ENCODE data around the gene SUPT7L.
"Not testable (repeated sequence)": the region's sequence is repeated elsewhere in the genome, so short reads cannot be mapped to it uniquely, and the experiment has no call there.

Gene SUPT7L

DNA sequence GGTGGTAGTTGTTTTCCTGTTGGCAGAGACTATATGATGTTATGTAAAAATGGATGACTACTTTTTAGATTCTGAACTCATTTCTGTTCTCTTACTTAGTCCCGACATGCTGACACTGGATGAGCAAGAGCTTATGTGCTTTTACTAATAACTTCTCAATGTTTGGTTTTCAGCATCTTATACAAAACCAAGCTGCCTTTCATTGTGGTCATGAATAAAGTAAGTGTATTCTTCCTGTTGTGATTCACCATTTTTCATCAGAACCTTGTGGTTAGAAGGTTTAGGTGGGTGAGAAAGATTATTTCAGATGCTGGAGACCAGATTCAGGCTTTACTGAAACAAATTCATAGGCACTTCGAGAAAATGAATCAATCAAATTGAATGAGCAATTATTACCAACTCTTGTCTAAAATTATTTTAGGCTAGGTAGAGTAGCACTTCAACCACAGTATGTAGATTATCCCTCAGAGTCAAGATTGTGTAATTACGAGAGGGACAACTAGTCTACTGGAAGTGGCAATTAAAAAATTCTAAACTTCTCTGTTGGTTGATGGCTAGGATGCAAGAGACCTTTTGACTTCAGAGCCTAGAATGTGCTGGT is 25.3 kb downstream of the SUPT7L start:
- no peak for DNase-seq (ENCODE audit: low read depth)

DNA sequence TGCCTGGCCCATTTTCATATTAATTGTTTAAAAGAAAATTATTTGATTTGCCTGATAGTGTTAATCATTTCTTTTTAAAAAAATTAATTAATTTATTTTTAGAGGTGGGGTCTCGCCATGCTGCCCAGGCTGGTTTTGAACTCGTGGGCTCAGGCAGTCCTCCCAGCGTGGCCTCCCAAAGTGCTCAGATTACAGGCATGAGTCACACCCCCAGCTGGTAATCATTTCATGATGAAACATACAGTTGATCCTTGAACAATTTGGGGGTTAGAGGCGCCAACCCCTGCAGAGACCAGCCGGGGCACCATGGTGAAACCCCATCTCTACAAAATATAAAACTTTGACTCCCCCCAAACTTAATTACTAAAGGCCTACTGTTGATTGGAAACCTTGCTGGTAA is 26.6 kb downstream of the SUPT7L start:
- no peak for DNase-seq (ENCODE audit: low read depth)

DNA sequence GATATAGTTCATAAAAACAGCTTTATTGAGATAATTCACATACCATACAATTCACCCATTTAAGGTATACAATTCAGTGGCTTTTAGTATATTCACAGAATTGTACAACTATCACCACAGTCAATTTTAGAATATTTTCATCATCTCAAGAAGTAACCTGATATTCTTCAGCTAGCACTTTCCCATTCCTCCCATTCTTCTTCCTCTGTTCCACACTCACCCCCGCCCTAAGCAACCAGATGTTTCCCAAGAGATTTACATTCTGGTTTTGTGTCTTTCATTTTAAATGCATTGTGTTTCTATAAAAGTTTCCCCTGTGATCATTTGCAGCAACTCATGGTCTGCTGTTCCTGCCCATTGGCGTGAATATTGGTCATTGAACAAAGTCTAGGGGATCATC is 29.1 kb downstream of the SUPT7L start:
- no peak for DNase-seq (ENCODE audit: low read depth)

DNA sequence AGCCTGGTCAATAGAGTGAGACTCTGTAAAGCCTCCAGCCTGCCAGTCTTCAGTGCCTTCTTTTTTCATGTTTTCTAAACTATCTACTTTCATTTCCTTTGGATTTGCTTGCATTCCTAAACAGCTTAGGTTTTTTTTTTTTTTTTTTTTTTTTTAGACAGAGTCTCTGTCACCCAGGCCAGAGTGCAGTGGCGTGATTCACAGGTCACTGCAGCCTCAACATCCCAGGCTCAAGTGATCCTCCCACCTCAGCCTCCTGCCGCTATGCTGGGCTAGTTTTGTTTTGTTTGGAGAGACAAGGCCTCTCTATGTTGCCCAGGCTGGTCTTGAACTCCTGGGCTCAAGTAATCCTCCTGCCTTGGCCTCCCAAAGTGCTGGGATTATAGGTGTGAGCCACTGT is 33.2 kb downstream of the SUPT7L start:
- not testable (repeated sequence) for DNase-seq (ENCODE audit: low read depth)

DNA sequence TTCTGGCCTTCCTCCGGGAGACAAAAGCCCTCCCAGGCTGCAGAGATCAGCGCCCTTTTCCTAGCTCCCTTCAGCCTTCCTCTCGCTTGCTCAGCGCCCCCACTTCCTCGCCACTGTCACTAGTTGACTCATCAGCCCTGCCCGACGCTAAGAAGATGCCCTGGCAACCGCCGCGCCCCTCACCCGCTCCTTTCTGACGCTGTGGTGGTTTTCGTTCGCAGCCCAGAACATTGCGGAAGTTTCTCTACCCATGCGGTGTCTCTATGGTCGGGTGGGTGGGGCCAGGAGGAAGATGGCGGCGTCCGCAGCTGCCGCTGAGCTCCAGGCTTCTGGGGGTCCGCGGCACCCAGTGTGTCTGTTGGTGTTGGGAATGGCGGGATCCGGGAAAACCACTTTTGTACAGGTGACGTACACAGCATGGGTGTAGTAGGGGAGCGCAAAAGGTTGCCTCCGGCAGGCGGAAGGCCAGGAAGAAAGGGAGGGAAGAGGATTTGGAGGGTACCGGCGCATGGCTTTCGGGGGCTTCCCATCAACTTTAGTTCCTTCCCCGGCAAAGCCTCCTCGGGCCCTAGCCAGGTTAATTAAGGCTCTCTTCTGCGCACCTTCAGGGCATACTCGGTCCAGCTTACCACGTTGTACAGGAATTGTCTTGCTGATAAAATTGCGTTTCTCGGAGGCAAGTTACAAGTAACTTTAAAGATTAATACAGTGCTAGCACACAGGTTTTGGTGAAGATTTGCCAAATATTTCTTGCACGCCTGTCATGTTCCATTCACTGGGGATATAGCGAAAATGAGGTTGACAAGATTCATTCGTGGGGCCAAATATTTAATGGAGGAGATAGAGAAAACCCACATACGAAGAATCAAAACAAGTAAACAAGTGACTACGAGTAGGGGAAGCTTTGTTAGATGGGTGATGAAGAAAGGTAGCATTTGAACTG is 34.4 kb downstream of the SUPT7L start, which contains the start of the genes CCDC121 and GPN1:
CCDC121 (minus strand) TSS at position 246 of the 943 bp plus-strand sequence. CDS start 1,213 bp downstream, outside the sequence.
GPN1 (plus strand) TSS at position 284 of the 943 bp plus-strand sequence; CDS start at position 293, 9 bp downstream.
- DNase-seq (ENCODE audit: low read depth): peak; percentile 73

DNA sequence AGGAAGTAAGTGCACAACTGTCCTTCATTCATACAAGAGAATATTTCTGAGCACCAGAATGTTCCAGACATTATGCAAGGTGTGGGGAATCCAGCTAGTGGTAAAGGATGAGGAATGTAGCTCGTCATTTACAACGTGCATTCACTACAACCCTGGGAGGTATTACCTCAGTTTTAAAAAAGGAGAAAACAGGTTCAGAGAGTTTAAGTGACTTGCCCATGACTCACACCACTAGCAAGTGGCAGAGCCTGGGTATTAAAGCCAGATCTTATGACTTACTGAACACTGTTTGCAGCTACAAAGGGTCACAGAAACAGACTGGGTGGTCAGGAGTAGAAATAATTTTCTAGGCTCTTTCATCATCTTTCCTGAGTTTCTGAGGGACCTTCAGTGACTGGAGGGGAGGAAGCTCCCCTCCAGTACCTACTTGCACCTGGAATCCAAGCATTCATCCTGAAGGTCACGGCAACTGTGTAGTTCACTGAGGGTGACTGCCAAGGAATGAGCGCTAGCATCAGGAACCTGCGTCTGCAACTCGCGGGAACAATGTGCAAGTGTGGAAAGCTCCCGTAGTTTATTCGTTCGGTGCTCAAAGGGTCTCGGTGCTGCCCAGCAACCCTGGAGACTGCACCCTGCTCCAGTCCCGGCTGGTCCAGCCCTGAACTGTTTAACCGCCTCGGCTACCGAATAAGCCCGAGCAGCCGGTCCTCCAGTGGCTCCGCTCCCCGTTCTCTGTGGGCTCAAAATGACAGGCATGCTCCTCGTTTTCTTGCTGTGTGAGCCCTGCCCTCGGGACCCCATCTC is 35.2 kb downstream of the SUPT7L start:
- peak; percentile 33 for DNase-seq (ENCODE audit: low read depth)

DNA sequence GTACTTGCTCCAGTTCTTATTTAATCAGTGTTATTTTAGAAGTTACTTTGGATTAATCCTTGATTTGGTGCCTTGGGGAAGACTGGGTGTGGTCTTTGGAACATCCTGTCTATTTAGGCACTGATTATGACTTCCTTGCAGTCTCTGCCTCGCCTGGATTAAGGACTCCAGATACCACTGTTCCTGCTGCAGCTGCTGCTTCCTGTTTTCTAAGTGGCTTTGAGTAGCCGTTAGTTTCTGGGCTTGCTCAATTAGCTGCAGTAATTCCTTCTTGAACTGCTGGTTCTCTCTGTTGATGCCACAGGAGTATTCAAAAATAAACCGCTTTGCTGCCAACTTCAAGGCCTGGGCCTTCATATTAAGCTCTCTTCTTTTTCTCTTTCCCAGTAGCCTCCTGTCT is 36.5 kb downstream of the SUPT7L start:
- DNase-seq (ENCODE audit: low read depth): not testable (repeated sequence)

DNA sequence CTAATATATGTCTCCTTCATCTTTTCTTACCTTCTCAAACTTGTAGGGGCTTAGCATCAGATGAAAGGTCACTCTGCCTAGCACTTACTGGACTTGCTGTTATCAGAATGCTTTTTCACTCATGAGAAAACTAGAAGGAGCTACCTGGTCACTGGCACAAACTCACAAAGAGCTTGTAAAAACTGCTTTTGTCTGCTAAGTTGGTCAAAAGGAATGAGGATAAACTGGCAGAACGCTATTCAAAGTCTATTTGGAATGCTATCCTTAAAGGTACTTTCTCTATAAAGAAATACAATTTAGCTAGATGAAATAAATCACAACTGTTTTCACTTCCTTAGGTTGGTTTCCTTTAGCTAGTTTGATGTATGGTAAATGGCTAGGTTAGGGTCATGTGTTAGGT is 37.1 kb downstream of the SUPT7L start:
- not testable (repeated sequence) for DNase-seq (ENCODE audit: low read depth)

DNA sequence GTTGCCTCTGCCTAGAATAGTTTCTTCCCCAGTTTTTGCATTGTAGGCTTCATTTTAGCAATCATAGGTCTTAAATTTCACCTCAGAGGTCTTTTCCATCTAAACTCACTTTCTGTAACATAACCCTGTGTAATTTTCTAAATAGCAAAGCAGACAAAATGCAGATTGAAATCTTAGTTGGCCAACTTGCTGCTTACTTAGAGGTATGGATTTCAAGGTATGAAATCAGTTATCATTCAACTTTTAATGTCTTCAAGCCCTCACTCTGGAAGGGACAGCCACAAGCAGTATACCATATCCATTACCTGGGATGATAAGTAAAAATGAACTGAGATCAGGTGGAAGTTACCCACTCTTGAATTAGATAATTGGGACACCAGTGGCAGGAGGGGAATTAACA is 38.5 kb downstream of the SUPT7L start:
- DNase-seq (ENCODE audit: low read depth): no peak

DNA sequence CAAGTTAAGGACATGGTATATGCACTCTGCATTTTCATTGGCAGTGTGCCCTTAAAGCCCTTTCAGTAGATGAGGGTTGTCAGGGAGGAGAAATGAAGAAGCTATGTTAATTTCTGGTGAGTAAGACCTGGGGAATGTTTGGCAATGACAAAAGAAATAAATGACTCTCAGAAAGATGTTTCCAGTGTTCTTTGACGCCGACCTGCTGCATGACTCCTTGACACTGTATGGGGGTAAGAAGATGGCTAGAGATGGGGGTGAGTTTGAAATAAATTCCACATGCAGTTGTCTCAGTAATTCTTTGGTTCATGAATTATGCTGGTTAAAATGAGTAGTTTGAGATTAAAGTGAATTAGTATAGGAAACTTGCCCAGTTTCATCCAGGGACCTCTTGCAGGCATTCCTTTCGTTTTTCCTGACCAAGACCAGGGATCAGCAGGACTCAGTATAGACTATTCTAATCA is 40.5 kb downstream of the SUPT7L start:
- no peak for DNase-seq (ENCODE audit: low read depth)

DNA sequence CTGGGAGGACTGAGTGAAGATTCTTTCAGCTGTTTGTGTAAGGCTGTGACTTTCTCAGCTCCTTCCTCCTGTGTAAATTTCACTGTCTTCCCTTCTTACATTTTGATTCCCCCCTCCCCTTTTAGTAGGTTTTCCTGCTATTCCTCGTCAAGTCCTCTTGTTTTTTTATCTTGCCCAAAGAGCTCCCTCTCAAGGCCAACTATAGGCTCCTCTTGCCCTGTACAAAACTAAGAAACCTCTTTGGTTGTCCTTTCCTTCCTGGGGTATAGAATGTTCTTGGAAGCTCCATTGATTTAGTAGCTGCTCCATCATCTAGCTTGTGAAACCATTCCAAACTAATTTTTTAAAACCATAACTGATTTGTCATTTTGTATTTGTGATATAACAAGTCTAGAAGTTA is 41.9 kb downstream of the SUPT7L start:
- DNase-seq (ENCODE audit: low read depth): no peak

DNA sequence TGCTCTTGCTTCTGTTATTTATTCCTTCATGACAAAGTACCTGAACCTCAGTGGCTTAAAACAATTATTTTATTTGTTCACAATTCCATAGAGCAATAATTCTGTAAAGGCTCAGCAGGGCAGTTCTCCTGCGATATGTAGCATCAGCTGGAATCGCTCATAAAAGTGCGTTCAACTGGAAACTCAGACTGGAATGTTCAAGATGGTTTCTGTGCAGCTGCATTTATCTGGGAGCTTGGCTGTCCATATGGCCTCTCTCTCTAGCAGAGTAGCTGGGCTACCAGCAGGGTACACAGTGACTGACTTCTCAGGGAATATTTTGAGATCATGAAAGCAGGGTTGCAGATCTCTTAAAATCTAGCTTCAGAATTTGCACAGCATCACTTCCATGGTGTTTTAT is 48.1 kb downstream of the SUPT7L start:
- DNase-seq (ENCODE audit: low read depth): no peak

DNA sequence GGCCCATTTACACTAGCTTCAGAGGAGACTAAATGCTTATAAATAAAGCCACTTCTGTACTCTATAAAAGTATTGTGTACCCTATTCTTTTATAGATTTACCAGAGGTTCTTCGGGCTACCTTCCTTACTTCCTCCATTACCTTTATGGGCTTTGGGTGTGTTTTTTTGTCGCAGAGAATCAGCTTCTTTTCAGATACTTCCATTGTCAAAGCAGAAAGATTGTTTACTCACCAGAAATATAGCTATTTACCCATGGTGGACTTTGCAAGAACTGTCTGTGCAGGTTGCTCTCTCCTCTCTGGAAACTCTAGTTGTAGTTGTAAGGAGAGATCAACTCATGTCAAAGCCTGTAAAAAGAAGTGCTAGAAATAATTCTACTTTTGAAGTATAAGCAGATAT is 49.4 kb downstream of the SUPT7L start:
- DNase-seq (ENCODE audit: low read depth): no peak

DNA sequence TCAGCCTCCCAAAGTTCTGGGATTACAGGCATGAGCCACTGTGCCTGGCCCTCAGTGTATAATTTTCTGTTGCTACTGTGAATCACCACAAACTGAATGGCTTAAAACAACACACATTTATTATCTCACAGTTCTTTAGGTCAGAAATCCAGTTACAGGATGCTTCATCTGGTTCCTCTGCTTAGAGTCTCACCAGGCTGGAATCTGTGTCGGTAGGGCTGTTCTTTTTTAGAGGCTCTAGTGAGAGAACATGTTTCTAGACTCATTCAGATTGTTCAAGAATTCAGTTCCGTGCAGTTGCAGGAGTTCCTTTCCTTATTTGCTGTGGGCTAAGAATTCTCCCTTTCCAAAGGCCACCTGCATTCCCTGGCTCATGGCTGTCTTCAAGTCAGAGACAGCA is 56.8 kb downstream of the SUPT7L start:
- no peak for DNase-seq (ENCODE audit: low read depth)

Data from HS-27A (cell line).